GM21515 (cell line): ENCODE measurements around the gene C22orf23.
"Not testable (repeated sequence)": the region's sequence is repeated elsewhere in the genome, so short reads cannot be mapped to it uniquely, and the experiment has no call there.

Experiments used
- ATAC-seq: cut with Tn5 transposase; IDR thresholded peaks from one replicate; pipeline ENCODE4 v1.9.1; 2021; ENCODE audit not compliant: unreplicated experiment

The C22orf23 gene

GRCh38 chr22:37982938-37983859 is 29.8 kb upstream of the C22orf23 start:
- ATAC-seq = no peak

GRCh38 chr22:37982151-37982785 is 28.9 kb upstream of the C22orf23 start:
- ATAC-seq = no peak

GRCh38 chr22:37981282-37982011 is 28.0 kb upstream of the C22orf23 start:
- ATAC-seq = no peak

- no peak for ATAC-seq
Observed at GRCh38 chr22:37979782-37980181, 26.4 kb upstream of the C22orf23 start.

- ATAC-seq = no peak
Observed at GRCh38 chr22:37976547-37976946, 23.1 kb upstream of the C22orf23 start.

GRCh38 chr22:37976022-37976421 is 22.6 kb upstream of the C22orf23 start:
- not testable (repeated sequence) for ATAC-seq

- ATAC-seq = no peak
Observed at GRCh38 chr22:37975153-37975552, 21.8 kb upstream of the C22orf23 start.

GRCh38 chr22:37973271-37974170 is 20.1 kb upstream of the C22orf23 start:
- no peak for ATAC-seq

- ATAC-seq = no peak
Observed at GRCh38 chr22:37972527-37972926, 19.1 kb upstream of the C22orf23 start.

- no peak for ATAC-seq
Observed at GRCh38 chr22:37971475-37972434, 18.4 kb upstream of the C22orf23 start.

- ATAC-seq = no peak
Observed at GRCh38 chr22:37970864-37971263, 17.5 kb upstream of the C22orf23 start.

GRCh38 chr22:37968452-37969251 is 15.3 kb upstream of the C22orf23 start:
- ATAC-seq = no peak

- ATAC-seq = no peak
Observed at GRCh38 chr22:37967637-37968451, 14.4 kb upstream of the C22orf23 start.

GRCh38 chr22:37967147-37967546 is 13.7 kb upstream of the C22orf23 start:
- ATAC-seq = no peak

- no peak for ATAC-seq
Observed at GRCh38 chr22:37965940-37966664, 12.7 kb upstream of the C22orf23 start.

GRCh38 chr22:37961062-37961461 is 7.7 kb upstream of the C22orf23 start:
- ATAC-seq = no peak

GRCh38 chr22:37959231-37959825 is 5.9 kb upstream of the C22orf23 start:
- ATAC-seq = no peak
